ENCODE data around the gene ESYT3. TPM values are rescaled to one million over a fixed set of nuclear protein-coding genes. Genes with fewer than 3 reads are reported as not detected.

ESYT3 gene
- total RNA-seq, 1 donor from 2014 or later = 2.0 TPM

GRCh38 chr3:138397983-138398382 is 36.4 kb upstream of the ESYT3 start:
- Histone ChIP-seq H3K4me1 (no peaks in the 10 kb centered on the region), H3K9me3 (no peaks in the 10 kb centered on the region), H3K27ac (no peak overlapping the region), H3K4me3 (no peak overlapping the region), H3K27me3 (no peaks in the 10 kb centered on the region), H3K36me3 (peaks cover 0 to 4% of the 10 kb centered on the region in 2 donors)
- intact Hi-C loops (cut with DNase I) = no loop called here
- TF ChIP-seq CTCF (IDR thresholded peaks at IDR 0.05) = no peak
- no peak for DNase-seq (ENCODE audit: extremely low spot score in 2 of 2)

DNA sequence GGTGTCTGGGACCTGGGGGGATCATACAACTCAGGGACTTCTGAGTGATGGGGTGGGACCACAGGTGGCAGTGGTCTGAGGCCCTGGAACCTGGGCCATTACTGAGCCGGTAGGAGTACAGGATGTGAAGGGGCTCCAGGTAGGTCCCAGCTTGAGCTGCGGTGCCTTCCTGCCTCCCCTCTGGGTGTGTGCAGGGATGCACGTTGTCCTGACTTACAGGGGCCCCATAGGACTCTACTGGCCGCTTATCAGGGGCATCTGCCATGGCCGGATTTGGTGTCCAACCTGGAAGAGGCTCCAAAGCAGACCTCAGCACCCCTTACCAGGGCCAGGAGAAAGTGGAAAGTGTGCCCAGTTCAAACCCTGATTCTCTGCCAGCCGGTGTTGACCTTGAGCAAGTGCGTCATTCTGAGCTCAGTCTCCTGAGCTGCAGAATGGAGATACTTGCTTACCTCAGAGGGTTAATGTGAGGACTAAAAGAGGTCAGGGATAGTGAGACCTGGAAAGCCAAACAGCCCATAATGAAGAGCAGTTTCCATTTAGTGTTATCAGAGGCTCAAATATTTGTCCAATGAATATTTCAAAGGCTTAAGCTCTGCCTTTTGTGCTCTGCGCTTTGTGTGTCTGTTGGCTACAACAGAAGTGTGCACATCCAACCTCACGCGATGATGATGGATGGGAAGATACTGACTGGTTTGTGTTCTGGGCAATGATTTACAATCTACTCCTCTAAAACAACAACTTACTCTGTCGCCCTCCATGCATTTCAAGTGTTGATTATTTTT is 35.4 kb upstream of the ESYT3 start:
- Histone ChIP-seq H3K4me1 (no peaks in the 10 kb centered on the region), H3K9me3 (no peaks in the 10 kb centered on the region), H3K36me3 (peaks cover 0 to 11% of the 10 kb centered on the region in 2 donors), H3K27me3 (no peaks in the 10 kb centered on the region), H3K27ac (no peak overlapping the region), H3K4me3 (no peak overlapping the region)
- intact Hi-C loops (cut with DNase I) = no loop called here
- no peak for DNase-seq (ENCODE audit: extremely low spot score in 2 of 2)
- TF ChIP-seq POLR2AphosphoS5 (IDR thresholded peaks at IDR 0.05; ENCODE audit: insufficient read depth in 1 of 2, low read depth in 1 of 2) (no peak), CTCF (IDR thresholded peaks at IDR 0.05) (no peak), POLR2A (IDR thresholded peaks at IDR 0.05) (no peak)

DNA sequence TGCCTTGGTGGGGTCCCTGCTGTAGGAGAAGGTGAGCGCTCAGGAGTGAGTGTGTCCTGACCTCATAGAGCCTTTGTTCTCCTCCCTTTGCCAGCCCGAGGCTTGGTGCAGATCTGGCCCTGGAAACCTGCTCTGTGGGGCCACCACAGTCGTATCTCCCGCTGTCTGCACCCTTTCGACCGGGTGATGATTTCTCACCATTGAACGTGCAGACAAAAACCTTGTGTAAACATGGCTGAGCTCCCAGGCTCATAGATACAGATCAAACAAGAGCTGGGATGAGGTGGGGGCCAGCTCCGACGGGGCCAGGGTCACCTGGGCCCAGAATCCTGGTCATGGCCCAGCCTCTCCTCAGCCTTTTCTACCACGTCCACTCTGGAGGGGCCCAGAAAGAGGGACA is 34.6 kb upstream of the ESYT3 start:
- intact Hi-C loops (cut with DNase I) = no loop called here
- TF ChIP-seq POLR2AphosphoS5 (IDR thresholded peaks at IDR 0.05; ENCODE audit: insufficient read depth in 1 of 2, low read depth in 1 of 2) (no peak), CTCF (IDR thresholded peaks at IDR 0.05) (no peak), POLR2A (IDR thresholded peaks at IDR 0.05) (no peak)
- Histone ChIP-seq H3K4me3 (no peak overlapping the region), H3K27me3 (no peaks in the 10 kb centered on the region), H3K36me3 (peaks cover 0 to 11% of the 10 kb centered on the region in 2 donors), H3K27ac (no peak overlapping the region), H3K4me1 (no peaks in the 10 kb centered on the region), H3K9me3 (no peaks in the 10 kb centered on the region)
- DNase-seq (ENCODE audit: extremely low spot score in 2 of 2) = no peak

GRCh38 chr3:138400651-138401070 is 33.8 kb upstream of the ESYT3 start:
- H3K4me3 ChIP-seq = no peak overlapping the region
- intact Hi-C loops (cut with DNase I) = no loop called here
- peaks cover 0 to 11% of the 10 kb centered on the region in 2 donors for H3K36me3 ChIP-seq
- no peak for DNase-seq (ENCODE audit: extremely low spot score in 2 of 2)
- H3K27me3 ChIP-seq = no peaks in the 10 kb centered on the region
- H3K27ac ChIP-seq = no peak overlapping the region
- H3K9me3 ChIP-seq = no peaks in the 10 kb centered on the region
- no peak for TF ChIP-seq POLR2A (IDR thresholded peaks at IDR 0.05)
- TF ChIP-seq CTCF (IDR thresholded peaks at IDR 0.05) = no peak
- no peak for TF ChIP-seq POLR2AphosphoS5 (IDR thresholded peaks at IDR 0.05; ENCODE audit: insufficient read depth in 1 of 2, low read depth in 1 of 2)
- H3K4me1 ChIP-seq = no peaks in the 10 kb centered on the region

GRCh38 chr3:138401834-138402233 is 32.6 kb upstream of the ESYT3 start:
- no peak for DNase-seq (ENCODE audit: extremely low spot score in 2 of 2)
- Histone ChIP-seq H3K4me3 (no peak overlapping the region), H3K9me3 (no peaks in the 10 kb centered on the region), H3K27ac (no peak overlapping the region), H3K36me3 (peaks cover 0 to 11% of the 10 kb centered on the region in 2 donors), H3K27me3 (no peaks in the 10 kb centered on the region), H3K4me1 (no peaks in the 10 kb centered on the region)
- intact Hi-C loops (cut with DNase I) = no loop called here
- no peak for TF ChIP-seq POLR2A (IDR thresholded peaks at IDR 0.05)

Data from vagina (tissue), 2 donors.